Stimulated activated CD4-positive, alpha-beta T cell treated with anti-CD3 and anti-CD28 coated beads, Interleukin-2, amount 100 ng/mL, for 4 hours (primary cell): ENCODE measurements around the gene WDR33.
"Not testable (repeated sequence)": the region's sequence is repeated elsewhere in the genome, so short reads cannot be mapped to it uniquely, and the experiment has no call there.

ENCODE experiments used
- DNase-seq: peaks from one replicate; pipeline ENCODE4 v3.0.0-alpha.2; 2020; ENCODE audit warnings: low read depth

Gene WDR33

DNA sequence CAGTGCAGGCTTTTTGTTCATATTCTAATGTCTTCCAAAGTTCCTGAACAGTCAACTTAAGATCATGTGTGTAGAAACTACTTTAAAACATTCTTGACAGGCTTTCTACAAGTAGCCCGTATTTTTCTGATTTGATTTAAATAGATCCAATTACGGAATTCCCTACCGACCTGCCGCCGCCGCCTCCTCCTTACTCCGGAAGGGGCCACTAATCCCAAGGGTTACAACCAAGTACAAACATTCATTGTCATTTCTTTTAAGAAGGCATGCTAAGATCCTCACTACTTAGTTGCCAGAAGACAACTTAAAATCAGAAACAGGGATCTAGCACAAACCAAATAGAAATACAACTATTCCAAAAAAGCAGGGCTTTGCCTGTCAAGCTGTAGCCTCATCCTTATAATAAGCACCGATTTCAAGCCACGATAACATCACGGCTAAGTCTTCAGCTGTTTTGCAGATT is 784 bp downstream of the WDR33 start:
- no peak for DNase-seq

DNA sequence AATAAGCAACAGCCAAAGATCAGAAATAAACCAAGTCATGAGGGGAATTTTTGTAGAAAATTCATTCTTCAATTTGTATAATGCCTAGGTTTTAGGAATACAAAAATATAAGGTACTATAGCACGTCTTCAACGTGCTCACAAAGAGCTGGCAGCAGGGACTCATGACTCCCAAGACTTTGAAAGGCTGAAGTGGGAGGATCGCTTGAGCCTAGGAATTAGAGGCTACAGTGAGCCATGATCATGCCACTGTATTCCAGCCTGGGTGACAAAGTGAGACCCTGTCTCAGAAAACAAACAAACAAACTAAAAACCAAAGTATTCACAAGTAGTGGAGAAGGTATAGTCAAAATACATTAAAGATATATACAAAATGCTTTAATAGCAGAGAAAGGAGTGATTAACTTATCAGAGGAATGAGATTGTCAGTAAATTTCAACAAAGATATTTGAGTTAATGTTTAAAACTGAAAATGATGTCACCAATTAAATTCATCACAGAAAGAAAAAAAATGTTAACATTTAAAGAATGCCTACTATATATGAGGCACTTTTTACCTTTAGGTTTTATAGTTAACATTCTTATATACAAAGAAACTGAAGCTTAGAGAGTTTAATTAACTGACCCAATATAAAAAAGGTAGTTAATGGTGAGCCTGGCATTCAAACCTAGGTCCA is 3.2 kb downstream of the WDR33 start:
- no peak for DNase-seq

DNA sequence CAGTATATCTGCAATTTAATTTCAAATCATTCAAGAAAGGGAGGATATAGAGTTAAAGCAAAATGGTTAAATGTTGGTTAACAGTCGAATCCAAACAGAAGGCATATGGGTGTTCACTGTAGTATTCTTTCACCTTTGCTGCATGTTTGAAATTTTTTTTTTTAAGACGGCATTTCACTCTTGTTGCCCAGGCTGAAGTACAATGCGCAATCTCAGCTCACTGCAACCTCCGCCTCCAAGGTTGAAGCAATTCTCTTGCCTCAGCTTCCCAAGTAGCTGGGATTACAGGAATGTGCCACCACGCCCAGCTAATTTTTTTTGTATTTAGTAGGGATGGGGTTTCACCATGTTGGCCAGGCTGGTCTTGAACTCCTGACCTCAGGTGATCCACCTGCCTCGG is 4.1 kb downstream of the WDR33 start:
- DNase-seq: not testable (repeated sequence)

DNA sequence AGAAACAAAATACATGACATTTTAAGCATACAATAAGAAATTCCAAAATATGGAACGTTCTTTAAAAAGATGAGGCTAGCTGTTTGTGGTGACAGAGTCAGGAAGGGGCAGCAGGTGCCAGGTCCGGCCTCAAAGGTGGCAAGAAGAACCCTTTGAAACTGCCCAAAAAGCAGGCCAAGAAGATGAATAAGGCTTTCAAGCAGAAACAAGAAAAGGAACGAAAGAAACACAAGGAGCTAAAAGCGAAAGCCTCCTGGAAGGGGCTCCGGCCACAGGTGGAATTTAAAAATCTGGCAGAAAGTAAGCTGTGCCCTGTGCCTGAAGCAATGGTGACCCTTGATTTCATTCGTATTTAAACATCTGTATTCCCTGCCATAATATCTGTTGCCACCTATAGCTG is 5.5 kb downstream of the WDR33 start:
- DNase-seq: no peak

DNA sequence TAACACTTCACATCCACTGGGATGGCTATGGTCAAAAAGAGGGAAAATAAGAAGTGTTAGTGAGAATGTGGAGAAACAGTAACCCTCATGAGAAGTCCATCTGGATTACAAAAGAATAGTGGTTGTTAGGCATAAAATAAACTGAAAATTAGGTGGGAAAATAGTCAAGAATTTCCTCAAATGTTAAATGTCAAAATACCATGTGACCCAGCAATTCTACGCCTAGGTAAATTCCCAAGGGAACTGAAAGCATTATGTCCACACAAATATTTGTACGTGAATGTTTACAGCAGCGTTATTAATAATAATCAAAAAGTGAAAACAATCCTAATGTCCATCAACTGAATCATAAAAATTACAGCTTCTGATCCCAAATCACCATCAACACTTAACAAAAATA is 11.0 kb downstream of the WDR33 start:
- DNase-seq: no peak

DNA sequence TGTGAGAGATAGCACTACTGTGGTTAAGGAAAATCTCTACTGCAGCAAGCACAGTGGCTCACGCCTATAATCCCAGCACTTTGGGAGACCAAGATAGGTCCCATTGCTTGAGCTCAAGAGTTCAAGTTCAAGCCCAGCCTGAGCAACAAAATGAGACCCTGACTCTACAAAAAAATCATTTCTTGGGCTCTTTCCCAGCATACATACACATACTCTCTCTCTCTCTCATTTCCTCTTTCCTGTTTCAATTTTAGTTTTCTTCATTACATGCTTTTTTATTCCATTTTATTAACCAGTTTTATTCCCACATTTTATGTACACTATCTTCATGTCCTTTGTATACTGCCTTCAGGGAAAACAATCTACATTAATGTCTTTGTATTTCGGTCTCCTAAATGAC is 14.6 kb downstream of the WDR33 start:
- no peak for DNase-seq

DNA sequence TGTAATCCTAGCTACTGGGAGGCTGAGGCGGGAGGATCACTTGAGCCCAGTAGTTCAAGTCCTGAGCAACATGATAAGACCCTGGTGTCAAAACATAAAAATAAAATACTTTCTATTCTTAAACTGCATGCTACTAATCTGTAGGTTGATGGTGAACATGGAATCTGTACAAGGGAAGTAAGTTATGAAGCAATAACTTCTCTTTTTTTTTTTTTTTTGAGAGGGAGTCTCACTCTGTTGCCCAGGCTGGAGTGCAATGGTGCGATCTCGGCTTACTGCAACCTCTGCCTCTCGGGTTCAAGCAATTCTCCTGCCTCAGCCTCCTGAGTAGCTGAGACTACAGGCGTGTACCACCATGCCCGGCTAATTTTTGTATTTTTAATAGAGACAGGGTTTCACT is 16.1 kb downstream of the WDR33 start:
- not testable (repeated sequence) for DNase-seq

DNA sequence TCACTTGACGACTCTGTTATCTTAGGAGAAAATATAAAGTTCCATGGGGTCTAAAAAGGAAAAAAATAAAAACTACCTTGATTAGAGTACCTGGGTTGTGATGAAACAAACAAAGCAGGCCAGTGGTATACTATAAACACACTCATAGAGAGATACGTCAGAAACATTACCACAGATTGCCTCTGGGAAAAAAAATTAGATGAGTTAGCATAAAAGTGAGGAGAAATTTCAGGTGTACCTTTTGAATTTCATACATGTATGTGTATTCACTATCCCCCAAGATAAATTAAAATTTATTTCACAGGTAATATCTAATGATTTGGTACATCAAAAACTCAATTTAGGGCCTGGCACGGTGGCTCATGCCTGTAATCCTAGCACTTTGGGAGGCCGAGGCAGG is 18.2 kb downstream of the WDR33 start:
- no peak for DNase-seq

DNA sequence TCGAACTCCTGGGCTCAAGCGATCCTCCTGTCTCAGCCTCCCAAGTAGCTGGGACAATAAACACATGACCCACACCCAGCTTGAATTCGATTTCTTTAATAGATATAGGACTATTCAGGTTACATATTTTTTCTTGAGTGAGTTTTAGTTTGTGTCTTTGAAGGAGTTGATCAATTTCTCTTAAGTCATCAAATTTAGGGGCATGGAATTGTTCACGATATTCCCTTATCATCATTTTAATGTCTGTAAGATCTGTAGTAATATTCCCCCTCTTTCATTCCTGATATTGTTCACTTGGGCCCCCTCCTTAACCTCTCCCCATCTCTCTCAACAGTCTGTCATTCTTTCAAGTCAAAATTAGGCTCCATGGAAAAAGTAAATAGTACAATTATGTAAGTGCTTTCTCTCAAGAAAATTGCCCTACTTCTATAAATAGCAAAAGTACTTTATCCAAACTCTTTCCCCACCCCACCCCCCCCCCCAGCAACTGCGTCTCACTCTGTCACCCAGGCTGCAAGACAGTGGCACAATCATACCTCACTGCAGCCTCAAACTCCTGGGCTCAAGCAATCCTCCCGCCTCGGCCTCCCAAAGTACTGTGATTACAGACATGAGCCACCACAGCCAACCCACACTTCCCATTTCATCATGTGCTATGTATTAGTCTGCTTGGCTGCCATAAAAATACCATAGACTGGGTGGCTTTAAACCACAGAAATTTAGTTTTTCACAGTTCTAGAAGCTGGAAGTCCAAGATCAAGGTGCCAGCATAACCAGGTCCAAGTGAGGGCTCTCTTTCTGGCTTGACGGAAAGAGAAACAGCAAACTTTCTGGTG is 20.1 kb downstream of the WDR33 start:
- DNase-seq: no peak

DNA sequence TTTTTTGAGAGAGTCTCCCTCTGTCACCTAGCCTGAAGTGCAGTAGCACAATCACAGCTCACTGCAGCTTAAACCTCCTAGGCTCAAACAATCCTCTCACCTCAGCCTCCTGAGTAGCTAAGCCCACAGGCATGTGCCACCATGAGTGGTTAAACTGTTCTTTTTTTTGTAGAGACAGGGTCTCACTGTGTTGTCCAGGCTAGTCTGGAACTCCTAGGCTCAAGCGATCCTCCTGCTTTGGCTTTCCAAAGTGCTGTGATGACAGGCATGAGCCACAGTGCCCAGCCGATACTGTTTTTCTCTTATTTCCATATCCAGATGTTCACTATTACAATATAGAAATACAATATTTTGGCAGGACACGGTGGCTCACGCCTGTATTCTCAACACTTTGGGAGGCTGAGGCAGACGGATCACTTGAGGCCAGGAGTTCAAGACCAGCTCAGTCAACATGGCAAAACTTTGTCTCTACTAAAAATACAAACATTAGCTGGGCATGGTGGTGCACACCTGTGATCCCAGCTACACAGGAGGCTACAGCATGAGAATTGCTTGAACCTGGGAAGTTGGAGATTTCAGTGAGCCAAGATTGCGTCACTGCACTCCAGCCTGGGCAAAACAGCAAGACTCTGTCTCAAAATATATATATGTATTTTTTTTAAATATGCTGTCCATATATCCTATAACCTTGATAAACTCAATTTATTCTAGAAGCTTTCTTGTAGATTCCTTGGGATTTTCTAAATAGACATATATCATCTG is 24.7 kb downstream of the WDR33 start:
- DNase-seq: no peak

DNA sequence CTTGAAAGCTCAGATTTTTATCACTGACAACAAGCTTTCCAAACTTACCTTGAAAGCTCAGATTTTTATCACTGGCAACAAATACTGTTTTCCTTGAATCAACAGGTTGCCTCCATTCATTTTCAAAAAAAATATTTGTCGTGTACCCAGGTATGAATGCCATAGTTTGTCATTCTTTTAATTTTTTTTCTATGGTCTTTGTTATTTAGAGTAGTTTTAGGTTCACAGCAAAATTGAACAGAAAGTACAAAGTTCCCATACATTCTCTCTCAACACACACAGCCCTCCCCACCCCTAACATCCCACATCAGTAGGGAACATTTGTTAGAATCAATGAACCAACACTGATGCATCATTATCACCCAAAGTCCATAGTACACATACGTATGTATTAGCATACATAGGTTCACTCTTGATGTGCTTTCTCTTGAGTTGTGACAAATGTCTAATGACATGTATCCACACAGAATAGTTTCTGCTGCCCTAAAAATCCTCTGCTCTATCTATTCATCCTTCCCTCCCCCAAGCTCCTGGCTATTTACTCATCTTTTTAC is 25.9 kb downstream of the WDR33 start:
- no peak for DNase-seq

DNA sequence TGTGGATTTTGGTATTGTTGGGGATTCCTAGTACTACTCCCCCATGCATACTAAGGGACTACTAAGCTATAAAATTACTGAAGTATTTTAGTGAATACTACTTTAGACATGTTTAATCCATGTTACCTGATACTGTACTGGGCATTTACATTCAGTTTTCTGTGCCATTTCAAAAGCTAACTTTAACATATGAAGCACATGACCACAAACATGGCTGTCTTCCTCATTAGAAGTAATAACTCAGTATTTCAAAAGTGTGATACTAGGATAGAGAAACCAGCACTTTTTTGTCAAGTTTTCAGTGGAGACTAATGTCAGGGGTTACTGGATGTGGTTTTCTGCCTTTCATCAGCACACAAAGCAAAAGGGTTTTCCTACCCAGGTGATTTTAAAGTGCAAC is 27.9 kb downstream of the WDR33 start:
- DNase-seq: no peak

DNA sequence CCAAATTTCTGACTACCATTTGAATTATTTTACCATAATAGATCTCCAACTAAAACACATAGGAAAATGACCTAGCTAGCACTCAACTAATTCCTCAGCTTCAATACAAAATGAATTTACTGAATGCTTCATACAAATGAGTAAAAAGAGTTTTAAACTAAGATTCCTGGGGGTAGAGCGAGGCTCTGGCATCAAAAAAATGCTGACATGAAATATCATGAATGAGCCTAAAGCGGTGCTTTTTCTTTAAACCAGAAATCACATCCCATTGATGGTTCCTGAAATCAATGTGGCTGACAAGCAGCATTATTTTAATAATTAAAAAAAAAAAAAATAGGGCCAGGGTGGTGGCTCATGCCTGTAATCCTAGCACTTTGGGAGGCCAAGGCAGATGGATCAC is 32.1 kb downstream of the WDR33 start:
- no peak for DNase-seq

DNA sequence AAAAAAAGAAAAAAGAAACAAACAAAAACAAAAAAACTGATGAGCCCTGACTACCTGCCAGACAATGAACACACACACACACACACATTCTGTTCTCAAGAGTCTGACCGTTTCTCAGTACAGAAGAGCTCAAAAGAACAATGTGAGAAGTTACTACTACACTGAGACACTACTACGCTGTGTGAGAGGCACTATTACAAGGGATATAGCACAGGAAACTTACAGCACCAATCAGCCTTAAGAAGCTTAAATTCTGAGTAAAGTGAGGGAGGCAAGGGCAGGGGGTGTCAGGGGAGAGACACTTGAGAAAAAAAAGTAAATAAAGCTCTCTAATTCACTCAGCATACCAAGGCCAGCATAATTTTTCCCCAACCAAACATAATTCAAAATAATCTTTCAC is 32.5 kb downstream of the WDR33 start:
- DNase-seq: no peak

DNA sequence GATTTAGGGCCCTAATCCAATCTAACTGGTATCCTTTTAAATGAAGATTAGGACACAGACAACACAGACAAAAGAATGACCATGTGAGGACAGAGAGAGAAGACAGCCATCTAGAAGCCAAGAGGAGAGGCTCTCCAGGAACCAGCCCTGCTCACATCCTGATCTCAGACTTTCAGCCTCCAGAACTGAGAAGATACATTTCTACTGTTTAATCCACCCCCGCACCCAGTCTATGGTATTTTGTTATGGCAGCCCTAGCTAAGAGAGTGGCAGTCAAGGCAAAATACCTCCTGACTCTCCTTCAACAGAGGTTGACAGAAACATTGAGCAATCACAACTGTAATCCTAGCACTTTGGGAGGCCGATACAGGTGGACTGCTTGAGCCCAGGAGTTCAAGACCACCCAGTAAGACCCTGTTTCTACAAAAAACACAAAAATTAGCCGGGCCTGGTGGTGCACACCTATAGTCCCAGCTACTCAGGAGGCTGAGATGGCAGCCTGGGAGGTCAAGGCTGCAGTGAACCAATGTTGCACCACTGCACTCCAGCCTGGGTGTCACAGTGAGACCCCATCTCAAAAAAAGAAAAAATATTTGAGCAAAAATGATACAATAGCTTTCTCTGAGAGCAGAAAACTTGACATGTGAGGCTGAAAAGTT is 34.7 kb downstream of the WDR33 start:
- no peak for DNase-seq

DNA sequence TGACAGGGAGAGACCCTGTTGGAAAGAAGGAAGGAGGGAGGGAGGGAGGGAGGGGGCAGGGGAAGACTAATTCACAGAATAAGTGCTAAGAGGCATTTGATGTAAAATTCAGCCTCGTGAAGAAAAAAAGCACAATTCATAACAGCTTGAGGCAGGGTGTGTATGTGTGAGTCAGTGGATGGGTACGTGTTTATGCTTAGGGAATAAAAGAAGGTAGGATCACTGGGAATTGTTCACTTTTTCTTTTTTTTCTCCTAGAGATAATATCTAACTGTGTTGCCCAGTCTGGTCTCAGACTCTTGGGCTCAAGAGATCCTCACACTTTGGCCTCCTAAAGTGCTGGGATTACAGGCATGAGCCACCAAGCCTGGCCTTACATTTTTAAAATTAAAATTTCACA is 39.2 kb downstream of the WDR33 start:
- DNase-seq: no peak

DNA sequence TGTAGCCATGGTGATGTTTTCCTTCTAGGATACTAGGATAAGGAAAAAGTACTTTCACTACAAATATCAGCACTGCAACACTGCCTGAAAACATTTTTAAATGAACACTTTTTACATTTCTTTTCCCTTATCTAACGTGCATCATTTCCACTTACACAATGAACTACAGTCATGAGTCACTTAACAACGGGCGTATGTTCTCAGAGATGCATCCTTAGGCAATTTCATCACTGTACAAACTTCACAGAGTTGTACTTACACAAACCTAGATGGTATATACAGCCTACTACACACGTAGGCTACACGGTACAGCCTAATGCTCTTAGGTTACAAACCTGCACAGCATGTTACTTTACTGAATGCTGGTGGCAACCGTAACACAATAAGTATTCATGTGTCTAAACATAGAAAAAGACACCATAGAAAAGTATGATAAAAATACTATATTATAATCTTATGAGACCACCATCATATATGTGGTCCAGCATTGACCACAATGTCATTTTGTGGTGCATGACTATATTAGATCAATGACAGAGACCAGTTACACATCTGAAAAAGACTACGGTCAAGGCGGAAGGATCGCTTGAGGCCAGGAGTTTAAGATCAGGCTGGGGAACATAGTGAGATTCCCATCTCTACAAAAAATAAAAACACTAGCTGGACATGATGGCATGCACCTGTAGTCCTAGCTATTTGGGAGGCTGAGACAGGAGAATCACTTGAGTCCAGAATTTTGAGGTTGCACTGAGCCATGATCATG is 39.8 kb downstream of the WDR33 start:
- DNase-seq: no peak

DNA sequence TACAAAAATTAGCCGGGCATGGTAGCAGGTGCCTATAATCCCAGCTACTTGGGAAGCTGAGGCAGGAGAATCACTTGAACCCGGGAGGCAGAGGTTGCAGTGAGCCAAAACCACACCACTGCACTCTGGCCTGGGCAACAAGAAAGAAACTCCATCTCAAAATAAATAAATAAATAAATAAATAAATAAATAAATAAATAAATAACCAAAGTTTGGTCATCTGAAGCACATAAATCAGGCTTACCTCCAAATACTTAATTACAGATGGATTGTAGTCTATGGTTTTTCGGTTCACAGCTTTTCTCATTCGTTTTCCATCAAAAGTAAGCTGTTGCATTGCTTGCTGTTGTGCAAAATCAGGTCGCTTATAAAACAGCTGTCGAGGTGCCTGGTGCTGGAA is 40.4 kb downstream of the WDR33 start:
- DNase-seq: not testable (repeated sequence)

DNA sequence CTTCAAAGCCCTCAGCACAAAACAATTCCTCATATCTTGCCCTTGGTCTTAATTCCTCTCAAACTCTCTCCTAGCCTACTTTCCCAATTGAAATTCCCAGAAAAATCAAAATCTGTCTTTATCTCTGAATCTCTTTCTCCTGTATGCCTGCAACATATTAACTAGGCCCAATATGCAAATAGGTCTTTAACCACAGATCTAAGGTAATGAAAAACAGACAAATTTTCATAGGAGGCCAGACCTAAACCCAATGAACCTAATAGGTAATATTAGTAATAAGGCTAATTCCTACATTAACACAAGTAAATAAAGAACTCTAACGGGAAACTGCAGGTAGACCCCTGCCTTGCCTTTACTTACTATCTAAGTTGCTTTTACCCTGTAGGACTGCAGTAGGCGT is 41.4 kb downstream of the WDR33 start:
- DNase-seq: no peak

DNA sequence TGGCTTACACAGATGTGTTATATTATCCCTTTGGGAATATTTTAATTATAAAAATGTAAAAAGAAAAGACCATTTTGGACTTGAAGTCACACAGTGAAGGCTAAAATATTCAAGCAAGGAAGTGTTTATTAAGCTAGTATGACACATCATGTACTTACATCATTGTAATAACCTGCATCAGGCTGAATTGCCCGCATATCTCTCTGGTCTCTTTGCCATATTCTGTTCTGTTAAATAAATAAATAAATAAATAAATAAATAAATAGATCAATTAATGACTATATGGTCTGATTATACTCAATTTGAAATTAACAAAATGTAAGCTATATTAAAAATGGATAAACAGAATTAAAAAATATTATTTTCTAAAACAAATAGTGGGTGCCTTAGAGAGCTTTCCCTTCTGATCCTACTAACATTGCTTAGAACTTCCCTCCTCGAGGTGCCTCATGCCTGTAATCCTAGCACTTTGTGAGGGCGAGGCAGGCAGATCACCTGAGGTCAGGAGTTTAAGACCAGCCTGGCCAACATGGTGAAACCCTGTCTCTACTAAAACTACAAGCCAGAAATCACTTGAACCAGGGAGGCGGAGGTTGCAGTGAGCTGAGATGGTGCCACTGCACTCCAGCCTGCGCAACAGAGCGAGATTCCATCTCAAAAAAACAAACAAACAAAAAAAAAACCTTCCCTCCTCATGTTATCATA is 42.0 kb downstream of the WDR33 start:
- no peak for DNase-seq

DNA sequence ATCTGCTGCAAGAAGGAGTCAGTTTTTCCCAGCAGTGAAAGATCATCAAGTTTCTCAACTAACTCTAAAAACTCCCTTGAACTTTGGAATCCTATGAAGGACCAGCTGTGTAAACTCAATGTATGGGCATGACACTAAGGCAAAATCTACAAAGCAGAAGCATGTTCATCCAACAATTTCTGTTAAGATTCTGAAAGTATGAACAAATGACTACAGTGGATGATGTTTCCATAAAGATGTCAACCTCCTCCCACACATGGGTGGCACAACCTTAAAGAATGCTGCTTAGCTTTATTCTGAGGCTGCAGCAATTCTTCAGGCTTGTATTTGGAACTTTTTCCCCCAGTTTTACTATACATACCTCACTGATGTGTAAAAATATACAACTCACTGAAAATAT is 47.2 kb downstream of the WDR33 start:
- no peak for DNase-seq
